GM12892 (cell line): ENCODE measurements around the gene PJVK.

Experiments
- POLR2A ChIP-seq: IDR thresholded peaks from 2 replicates; pipeline ENCODE4 v1.6.1; 2011; ENCODE audit warnings: low read depth, low read length, control low read depth
- POLR2AphosphoS5 ChIP-seq: IDR thresholded peaks from 2 replicates; pipeline ENCODE4 v1.6.1; 2011; ENCODE audit warnings: low read depth, low read length, control low read depth

- TF ChIP-seq POLR2A (no peak), POLR2AphosphoS5 (no peak)
Observed at GRCh38 chr2:178476477-178476876, 25.3 kb downstream of the PJVK start.
